GM23248 (cell line): ENCODE results near the gene GCG. TPM values are rescaled to one million over a fixed set of nuclear protein-coding genes. Genes with fewer than 3 reads are reported as not detected.

ENCODE experiments used
- DNase-seq: peaks from one replicate; pipeline ENCODE4 v3.0.0-alpha.2; 2015
- H2AFZ ChIP-seq: fragments of 200-600 bp; sonication (generic); 2 replicates; pipeline ENCODE4 v1.6.1; 2016; ENCODE audit warnings: antibody characterized with exemption
- H3F3A ChIP-seq: fragments of 200-600 bp; sonication (generic); 2 replicates; pipeline ENCODE4 v1.6.1; 2016; ENCODE audit warnings: mild to moderate bottlenecking, antibody characterized with exemption, mixed run types; ENCODE audit not compliant: insufficient read depth
- H3K27ac ChIP-seq: fragments of 200-600 bp; sonication (generic); 2 replicates; pipeline ENCODE4 v1.5.1; 2016; ENCODE audit warnings: mild to moderate bottlenecking
- H3K27me3 ChIP-seq: fragments of 200-600 bp; sonication (generic); replicated peaks from 2 replicates; pipeline ENCODE4 v1.6.1; 2016; ENCODE audit warnings: mild to moderate bottlenecking; ENCODE audit not compliant: insufficient read depth
- H3K36me3 ChIP-seq: fragments of 200-600 bp; sonication (generic); 2 replicates; pipeline ENCODE4 v1.6.1; 2016; ENCODE audit warnings: low read depth, mild to moderate bottlenecking
- H3K4me1 ChIP-seq: fragments of 200-600 bp; sonication (generic); 2 replicates; pipeline ENCODE4 v1.6.1; 2016; ENCODE audit warnings: mild to moderate bottlenecking; ENCODE audit not compliant: insufficient read depth
- H3K4me2 ChIP-seq: fragments of 200-600 bp; sonication (generic); one replicate; pipeline ENCODE4 v1.6.1; 2016; ENCODE audit warnings: mild to moderate bottlenecking; ENCODE audit not compliant: unreplicated experiment
- H3K4me3 ChIP-seq: fragments of 200-600 bp; sonication (generic); 2 replicates; pipeline ENCODE4 v1.5.1; 2016; ENCODE audit warnings: mild to moderate bottlenecking
- H3K79me2 ChIP-seq: fragments of 200-600 bp; sonication (generic); 2 replicates; pipeline ENCODE4 v1.6.1; 2016; ENCODE audit warnings: mild to moderate bottlenecking; ENCODE audit not compliant: insufficient read depth
- H3K9ac ChIP-seq: fragments of 200-600 bp; sonication (generic); 2 replicates; pipeline ENCODE4 v1.6.1; 2016; ENCODE audit warnings: mild to moderate bottlenecking
- H3K9me2 ChIP-seq: fragments of 200-600 bp; sonication (generic); 2 replicates; pipeline ENCODE4 v1.6.1; 2016; ENCODE audit warnings: mixed run types, mild to moderate bottlenecking, moderate library complexity; ENCODE audit not compliant: insufficient read depth
- H3K9me3 ChIP-seq: fragments of 200-600 bp; sonication (generic); one replicate; pipeline ENCODE4 v1.6.1; 2017; ENCODE audit warnings: low read depth
- H4K20me1 ChIP-seq: fragments of 200-600 bp; sonication (generic); 2 replicates; pipeline ENCODE4 v1.6.0; 2016; ENCODE audit not compliant: insufficient read depth
- EZH2 ChIP-seq: fragments of 200-600 bp; sonication (generic); IDR thresholded peaks from 2 replicates; pipeline ENCODE4 v1.6.1; 2018; ENCODE audit warnings: antibody characterized with exemption, mild to moderate bottlenecking; ENCODE audit not compliant: insufficient read depth, poor library complexity, severe bottlenecking
- EZH2phosphoT487 ChIP-seq: fragments of 200-600 bp; sonication (generic); IDR thresholded peaks from 2 replicates; pipeline ENCODE4 v1.6.1; 2018; ENCODE audit warnings: antibody characterized with exemption, moderate library complexity, mild to moderate bottlenecking, low read depth; ENCODE audit not compliant: insufficient read depth
- WGBS, 2 experiments: methylation state at CpG; one replicate each; pipeline ENCODE4 v1.1.6; 2015 to 2017; ENCODE audit warnings: low lambda C conversion rate in 2 of 2, low coverage in 1 of 2; ENCODE audit errors: missing lambda C conversion rate in 2 of 2; 5-methylcytosine and 5-hydroxymethylcytosine counted together
- in situ Hi-C: fragments of 300-500 bp; cut with MboI; formaldehyde crosslinking; loops from 2 replicates; pipeline ENCODE4 v1.15.0; 2020
- polyA plus RNA-seq: library from polyadenylated mRNA; unstranded; fragments of >200 nt; fragmentation: Nextera tagmentation; extraction: Ambion mirVana; gene quantifications from 2 replicates; pipeline ENCODE4 v1.2.1, GENCODE V29; 2016
- total RNA-seq: library from RNA; depleted of rRNA; stranded (reverse); fragments of >200 nt; shearing (Covaris generic); gene quantifications from 2 replicates; pipeline ENCODE4 v1.2.3, GENCODE V29; 2014

GCG gene
- total and polyA plus RNA-seq, 2 experiments from 2014 or later: not detected

DNA sequence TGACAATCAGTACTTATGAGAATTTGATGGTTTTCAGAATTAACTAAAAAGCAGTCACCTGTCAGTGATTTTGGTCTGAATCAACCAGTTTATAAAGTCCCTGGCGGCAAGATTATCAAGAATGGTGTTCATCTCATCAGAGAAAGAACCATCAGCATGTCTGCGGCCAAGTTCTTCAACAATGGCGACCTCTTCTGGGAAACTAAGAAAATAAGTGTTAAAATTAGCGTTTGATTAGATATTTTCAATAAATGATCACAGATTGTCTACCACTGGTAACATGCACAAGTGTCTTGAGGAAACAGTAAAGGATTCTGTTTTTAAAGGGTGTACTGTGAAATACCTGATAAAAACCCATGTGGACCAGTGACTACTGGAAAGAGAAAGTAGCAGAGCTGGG, 8.1 kb downstream of the GCG start:
- Histone ChIP-seq H3K4me3 (no peak overlapping the region), H4K20me1 (no peaks in the 10 kb centered on the region), H3F3A (no peaks in the 10 kb centered on the region), H2AFZ (no peak overlapping the region), H3K9me2 (no peaks in the 10 kb centered on the region), H3K9ac (no peak overlapping the region), H3K36me3 (no peaks in the 10 kb centered on the region), H3K79me2 (no peaks in the 10 kb centered on the region), H3K4me1 (no peaks in the 10 kb centered on the region), H3K27me3 (no peaks in the 10 kb centered on the region), H3K4me2 (no peak overlapping the region), H3K9me3 (no peaks in the 10 kb centered on the region), H3K27ac (no peak overlapping the region)
- DNase-seq: no peak
- TF ChIP-seq EZH2 (no peak), EZH2phosphoT487 (no peak)
- WGBS, 2 experiments: 81 to 86% methylated on average over 4 of the region's 4 CpGs
- in situ Hi-C loops: no loop called here

DNA sequence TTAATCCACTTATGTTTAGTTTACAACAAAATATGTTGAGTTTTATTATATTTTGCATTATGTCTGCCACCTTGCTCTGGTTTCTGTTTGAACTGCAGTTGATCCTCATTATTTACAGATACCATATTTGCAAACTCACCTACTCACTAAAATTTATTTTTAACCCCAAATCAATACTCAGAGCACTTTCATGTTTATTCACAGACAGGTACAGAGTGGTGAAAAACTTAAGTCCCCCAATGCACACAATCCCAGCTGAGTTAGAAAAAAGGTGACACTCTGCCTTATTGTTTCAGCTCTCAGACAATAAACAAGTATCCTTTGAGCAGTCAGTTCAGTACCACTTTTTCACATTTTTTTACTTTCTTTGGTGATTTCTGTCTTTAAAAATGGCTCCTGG, 13.7 kb downstream of the GCG start:
- H3K4me2 ChIP-seq: no peak overlapping the region
- in situ Hi-C loops: no loop called here

DNA sequence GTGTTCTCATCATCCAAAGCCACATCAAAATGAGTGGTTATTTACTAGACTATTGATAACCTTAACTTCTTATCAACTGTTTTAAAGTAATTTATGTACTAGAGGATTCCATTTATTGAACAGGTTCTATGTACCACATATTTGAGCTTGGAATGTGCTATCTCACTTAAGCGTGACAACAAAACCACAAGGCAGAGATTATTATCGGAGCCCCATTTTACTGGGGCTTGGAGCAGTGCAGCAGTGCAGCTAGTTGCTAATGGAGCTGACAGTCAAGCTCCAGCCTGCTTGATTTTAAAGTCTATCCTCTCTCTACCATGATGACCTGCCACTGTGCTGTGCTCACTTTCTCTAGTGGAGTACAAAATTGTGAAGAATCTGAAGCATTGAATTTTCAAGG, 24.6 kb downstream of the GCG start:
- 72 to 75% methylated on average over 2 of the region's 2 CpGs for WGBS, 2 experiments
- Histone ChIP-seq H3K9me2 (no peaks in the 10 kb centered on the region), H3K27ac (no peak overlapping the region), H3K79me2 (no peaks in the 10 kb centered on the region), H3K27me3 (no peaks in the 10 kb centered on the region), H3K9me3 (no peaks in the 10 kb centered on the region), H4K20me1 (no peaks in the 10 kb centered on the region), H3F3A (peaks cover 10% of the 10 kb centered on the region; the same call in 1 of the 2 replicates), H3K9ac (no peak overlapping the region), H3K4me3 (no peak overlapping the region), H2AFZ (no peak overlapping the region), H3K4me1 (peaks cover 8% of the 10 kb centered on the region; the same call in 1 of the 2 replicates), H3K4me2 (no peak overlapping the region), H3K36me3 (no peaks in the 10 kb centered on the region)
- in situ Hi-C loops: loop anchor here (10.0 kb wide), 1 partner anchor 543 kb away; no protein-coding TSS in a partner anchor
- TF ChIP-seq EZH2phosphoT487: no peak
- no peak for DNase-seq

More for the DNA sequence above, 13.7 kb downstream of the GCG start:
- Histone ChIP-seq H3K79me2 (no peaks in the 10 kb centered on the region), H3K9me3 (no peaks in the 10 kb centered on the region), H3K27me3 (no peaks in the 10 kb centered on the region), H3K9ac (no peak overlapping the region), H2AFZ (no peak overlapping the region), H3K36me3 (no peaks in the 10 kb centered on the region), H3F3A (no peaks in the 10 kb centered on the region), H4K20me1 (no peaks in the 10 kb centered on the region), H3K4me1 (no peaks in the 10 kb centered on the region), H3K4me3 (no peak overlapping the region), H3K27ac (no peak overlapping the region), H3K9me2 (no peaks in the 10 kb centered on the region)
- DNase-seq: no peak
- TF ChIP-seq EZH2: no peak
- TF ChIP-seq EZH2phosphoT487: no peak

DNA sequence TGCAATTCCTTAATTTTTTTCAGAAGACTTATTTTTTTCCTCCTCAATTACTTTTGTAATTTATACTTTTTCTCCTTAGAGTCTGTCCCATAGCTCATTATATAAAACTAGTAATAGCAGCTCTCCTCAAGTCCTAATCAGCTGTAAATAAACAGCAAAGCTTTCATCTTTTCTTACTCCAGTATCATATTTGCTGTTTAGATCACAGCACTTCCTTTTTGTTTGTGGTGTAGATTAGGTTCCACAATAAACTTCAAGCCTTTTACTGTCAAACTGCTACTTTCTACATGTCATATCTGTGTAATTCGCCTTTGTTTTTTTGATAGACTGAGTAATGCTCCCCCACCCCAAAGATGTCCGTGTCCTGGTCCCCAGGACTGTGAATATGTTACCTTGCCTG, 25.5 kb downstream of the GCG start:
- H3K9ac ChIP-seq: no peak overlapping the region
- no peaks in the 10 kb centered on the region for H3K27me3 ChIP-seq
- no peak overlapping the region for H3K4me2 ChIP-seq
- H4K20me1 ChIP-seq: no peaks in the 10 kb centered on the region
- DNase-seq: no peak
- H3K27ac ChIP-seq: no peak overlapping the region
- H3F3A ChIP-seq: peaks cover 10% of the 10 kb centered on the region; the same call in 1 of the 2 replicates
- no peak overlapping the region for H3K4me3 ChIP-seq
- no peaks in the 10 kb centered on the region for H3K9me2 ChIP-seq
- TF ChIP-seq EZH2phosphoT487 (no peak), EZH2 (no peak)
- H3K4me1 ChIP-seq: peaks cover 8% of the 10 kb centered on the region; the same call in 1 of the 2 replicates
- H3K79me2 ChIP-seq: no peaks in the 10 kb centered on the region
- H2AFZ ChIP-seq: 0 out of 2 replicates have a peak overlapping the region, but pooled peaks have one; percentile 5
- in situ Hi-C loops: loop anchor here (10.0 kb wide), 1 partner anchor 542 kb away; no protein-coding TSS in a partner anchor
- H3K9me3 ChIP-seq: no peaks in the 10 kb centered on the region
- WGBS, 2 experiments: 80 to 87% methylated on average over 2 of the region's 2 CpGs
- H3K36me3 ChIP-seq: no peaks in the 10 kb centered on the region

DNA sequence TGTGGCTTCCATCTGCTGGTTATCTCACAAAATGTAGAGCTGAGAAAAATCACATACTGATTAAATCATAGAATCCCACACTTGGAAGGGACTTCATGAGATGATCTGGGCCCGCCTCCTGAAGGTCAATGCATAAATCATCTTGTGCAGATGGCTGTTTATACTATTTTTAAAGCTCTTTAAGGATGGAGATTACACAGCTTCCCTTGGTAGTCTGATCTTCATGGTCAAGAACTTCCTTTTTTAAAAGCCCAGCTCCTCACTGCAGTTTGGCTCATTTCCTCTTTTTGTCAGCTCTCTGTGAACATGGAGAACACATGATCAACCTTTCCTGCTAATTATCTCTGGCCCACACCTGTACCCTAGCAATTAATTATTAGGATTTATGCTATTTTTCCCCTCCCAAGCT, 25.9 kb downstream of the GCG start:
- H3F3A ChIP-seq: peaks cover 10% of the 10 kb centered on the region; the same call in 1 of the 2 replicates
- in situ Hi-C loops: loop anchor here (10.0 kb wide), 1 partner anchor 541 kb away; no protein-coding TSS in a partner anchor
- H4K20me1 ChIP-seq: no peaks in the 10 kb centered on the region
- H3K4me1 ChIP-seq: peaks cover 8% of the 10 kb centered on the region; the same call in 1 of the 2 replicates
- H3K4me2 ChIP-seq: no peak overlapping the region
- no peak for DNase-seq
- 41 to 47% methylated on average over 1 of the region's 1 CpG for WGBS, 2 experiments
- H3K9me2 ChIP-seq: no peaks in the 10 kb centered on the region
- no peaks in the 10 kb centered on the region for H3K79me2 ChIP-seq
- H3K4me3 ChIP-seq: no peak overlapping the region
- no peaks in the 10 kb centered on the region for H3K36me3 ChIP-seq
- H3K9me3 ChIP-seq: no peaks in the 10 kb centered on the region
- 0 out of 2 replicates have a peak overlapping the region, but pooled peaks have one; percentile 5 for H2AFZ ChIP-seq
- no peaks in the 10 kb centered on the region for H3K27me3 ChIP-seq
- H3K9ac ChIP-seq: no peak overlapping the region
- H3K27ac ChIP-seq: no peak overlapping the region
- no peak for TF ChIP-seq EZH2phosphoT487
- TF ChIP-seq EZH2: no peak
